Activated T-cell treated with anti-CD3 and anti-CD28 coated beads for 24 hours (primary cell): ENCODE data around the gene PCNX2.
"Not testable (repeated sequence)": the region's sequence is repeated elsewhere in the genome, so short reads cannot be mapped to it uniquely, and the experiment has no call there.

Experiments used
- DNase-seq: peaks from one replicate; pipeline ENCODE4 v3.0.0-alpha.2; 2020; ENCODE audit warnings: low read depth

The PCNX2 gene

GRCh38 chr1:233217832-233218231 is 77.7 kb downstream of the PCNX2 start:
- no peak for DNase-seq

- DNase-seq = no peak
Measured at GRCh38 chr1:233216009-233216408, 79.5 kb downstream of the PCNX2 start.

GRCh38 chr1:233215135-233215760 is 80.3 kb downstream of the PCNX2 start:
- DNase-seq = no peak

GRCh38 chr1:233211595-233211994 is 83.9 kb downstream of the PCNX2 start:
- no peak for DNase-seq

- no peak for DNase-seq
Measured at GRCh38 chr1:233211106-233211505, 84.4 kb downstream of the PCNX2 start.

GRCh38 chr1:233209481-233209880 is 86.0 kb downstream of the PCNX2 start:
- DNase-seq = no peak

GRCh38 chr1:233208687-233209086 is 86.8 kb downstream of the PCNX2 start:
- DNase-seq = no peak

GRCh38 chr1:233197940-233198339 is 97.6 kb downstream of the PCNX2 start:
- no peak for DNase-seq

GRCh38 chr1:233193741-233194140 is 101.8 kb downstream of the PCNX2 start:
- no peak for DNase-seq

GRCh38 chr1:233190987-233191386 is 104.5 kb downstream of the PCNX2 start:
- no peak for DNase-seq

GRCh38 chr1:233189526-233189925 is 106.0 kb downstream of the PCNX2 start:
- no peak for DNase-seq

GRCh38 chr1:233188061-233188460 is 107.5 kb downstream of the PCNX2 start:
- no peak for DNase-seq

GRCh38 chr1:233183226-233184020 is 112.1 kb downstream of the PCNX2 start:
- DNase-seq = no peak

GRCh38 chr1:233182587-233182986 is 112.9 kb downstream of the PCNX2 start:
- DNase-seq = no peak

GRCh38 chr1:233180641-233181364 is 114.7 kb downstream of the PCNX2 start:
- no peak for DNase-seq

- not testable (repeated sequence) for DNase-seq
Measured at GRCh38 chr1:233179638-233180037, 115.9 kb downstream of the PCNX2 start.

- DNase-seq = no peak
Measured at GRCh38 chr1:233172201-233172600, 123.3 kb downstream of the PCNX2 start.

GRCh38 chr1:233170741-233171140 is 124.8 kb downstream of the PCNX2 start:
- DNase-seq = no peak

GRCh38 chr1:233168384-233168783 is 127.1 kb downstream of the PCNX2 start:
- DNase-seq = no peak

- DNase-seq = no peak
Measured at GRCh38 chr1:233166896-233167295, 128.6 kb downstream of the PCNX2 start.

GRCh38 chr1:233163696-233164095 is 131.8 kb downstream of the PCNX2 start:
- no peak for DNase-seq

GRCh38 chr1:233158322-233158721 is 137.2 kb downstream of the PCNX2 start:
- no peak for DNase-seq

GRCh38 chr1:233157245-233157644 is 138.3 kb downstream of the PCNX2 start:
- no peak for DNase-seq
